ENCODE data around the gene SLC34A3.

The SLC34A3 gene

GRCh38 chr9:137198051-137198901 lies 32.4 kb upstream of the SLC34A3 start:
- no peak for DNase-seq

GRCh38 chr9:137198902-137199283 lies 31.8 kb upstream of the SLC34A3 start:
- no peak for DNase-seq

- no peak for DNase-seq
Measured at GRCh38 chr9:137199411-137200121, 31.1 kb upstream of the SLC34A3 start.

- peak; percentile 96 to 98 (median 97) for DNase-seq
Measured at GRCh38 chr9:137200311-137201204, 30.1 kb upstream of the SLC34A3 start, which contains the start of gene TPRN. Gene TPRN, minus strand, starts transcription at chr9:137200741. Its CDS starts 30 bp downstream, at chr9:137200711.

GRCh38 chr9:137201205-137201868 lies 29.4 kb upstream of the SLC34A3 start:
- no peak for DNase-seq

GRCh38 chr9:137202966-137203365 lies 27.7 kb upstream of the SLC34A3 start:
- DNase-seq, result no peak

- no peak for DNase-seq
Measured at GRCh38 chr9:137204731-137205125, 26.0 kb upstream of the SLC34A3 start.

GRCh38 chr9:137205126-137206069 lies 25.3 kb upstream of the SLC34A3 start, which contains the start of the genes NDOR1 and TMEM203:
Gene NDOR1, plus strand, starts transcription at chr9:137205700. Its CDS starts 78 bp downstream, at chr9:137205778.
Gene TMEM203, minus strand, starts transcription at chr9:137205648. Its CDS starts 234 bp downstream, at chr9:137205414.
- DNase-seq, result peak; percentile 84 to 93 (median 88)

GRCh38 chr9:137206602-137207001 lies 24.1 kb upstream of the SLC34A3 start:
- no peak for DNase-seq

GRCh38 chr9:137211532-137211931 lies 19.2 kb upstream of the SLC34A3 start:
- DNase-seq, result no peak

- DNase-seq, result no peak
Measured at GRCh38 chr9:137212520-137212919, 18.2 kb upstream of the SLC34A3 start.

GRCh38 chr9:137213160-137214060 lies 17.3 kb upstream of the SLC34A3 start:
- no peak for DNase-seq

GRCh38 chr9:137214620-137215019 lies 16.1 kb upstream of the SLC34A3 start:
- no peak for DNase-seq

GRCh38 chr9:137215196-137215986 lies 15.3 kb upstream of the SLC34A3 start:
- no peak for DNase-seq

- no peak for DNase-seq
Measured at GRCh38 chr9:137216188-137216965, 14.3 kb upstream of the SLC34A3 start.

GRCh38 chr9:137217276-137218211 lies 13.2 kb upstream of the SLC34A3 start:
- DNase-seq, result no peak

GRCh38 chr9:137218212-137218753 lies 12.4 kb upstream of the SLC34A3 start:
- no peak for DNase-seq

Measured in T-helper 1 cell (primary cell).